Suppressor macrophage treated with lipopolysaccharide for 1 hour (primary cell): ENCODE results near the gene OR10A3.

Experiments
- DNase-seq, 3 donors: peaks; one replicate each; pipeline ENCODE4 v3.0.0-alpha.2; 2020 to 2022

The OR10A3 gene

GRCh38 chr11:7890417-7891172, 50.9 kb downstream of the OR10A3 start:
- no peak for DNase-seq

- no peak for DNase-seq
Observed at GRCh38 chr11:7889985-7890384, 51.5 kb downstream of the OR10A3 start.
